Measurements from ENCODE around the gene SLC34A1.

The SLC34A1 gene

GRCh38 chr5:177432839-177433657, 48.8 kb downstream of the SLC34A1 start:
- DNase-seq: no peak

- DNase-seq: no peak
Measured at GRCh38 chr5:177433658-177434217, 49.5 kb downstream of the SLC34A1 start.

DNA sequence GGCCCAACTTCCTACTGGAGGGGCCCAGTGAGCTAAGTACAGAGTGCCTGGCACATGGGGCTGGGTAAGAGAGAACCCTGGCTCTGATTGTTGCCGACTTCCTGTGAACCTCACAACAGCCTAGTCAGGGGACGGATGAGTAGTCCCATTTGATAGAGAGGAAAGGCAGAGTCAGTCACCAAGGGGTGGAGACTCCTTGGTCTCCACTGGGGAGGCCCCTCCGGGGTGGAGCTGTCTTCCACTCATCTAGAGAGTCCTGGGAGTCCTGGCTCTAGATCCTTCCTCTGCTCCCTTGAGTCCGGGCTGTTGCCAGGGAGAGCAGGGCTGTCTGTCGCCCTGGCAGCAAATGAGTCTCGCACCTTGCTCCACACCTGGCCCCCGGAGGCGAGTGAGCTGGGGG, 50.2 kb downstream of the SLC34A1 start:
- DNase-seq: no peak

GRCh38 chr5:177434942-177435738, 50.9 kb downstream of the SLC34A1 start:
- DNase-seq: no peak

DNA sequence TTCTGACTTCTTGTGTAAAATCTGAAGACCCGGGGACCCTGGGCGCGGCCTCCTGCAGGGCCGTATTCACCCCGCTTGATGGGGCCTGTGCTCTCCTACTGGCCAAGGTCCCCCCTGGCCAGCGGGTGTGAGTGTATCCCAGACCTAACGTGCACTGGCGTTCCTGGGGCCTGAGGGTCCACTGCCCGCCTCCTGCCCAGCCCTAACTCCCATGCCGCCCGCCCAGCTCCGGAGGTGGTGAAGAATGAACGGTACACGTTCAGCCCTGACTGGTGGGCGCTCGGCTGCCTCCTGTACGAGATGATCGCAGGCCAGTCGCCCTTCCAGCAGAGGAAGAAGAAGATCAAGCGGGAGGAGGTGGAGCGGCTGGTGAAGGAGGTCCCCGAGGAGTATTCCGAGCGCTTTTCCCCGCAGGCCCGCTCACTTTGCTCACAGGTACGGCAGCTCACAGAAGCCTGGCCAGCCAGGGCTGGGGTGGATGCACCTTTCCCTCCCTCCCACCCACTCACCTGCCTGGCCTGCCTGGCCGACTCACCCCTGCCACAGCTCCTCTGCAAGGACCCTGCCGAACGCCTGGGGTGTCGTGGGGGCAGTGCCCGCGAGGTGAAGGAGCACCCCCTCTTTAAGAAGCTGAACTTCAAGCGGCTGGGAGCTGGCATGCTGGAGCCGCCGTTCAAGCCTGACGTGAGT, 51.8 kb downstream of the SLC34A1 start:
- no peak for DNase-seq

DNA sequence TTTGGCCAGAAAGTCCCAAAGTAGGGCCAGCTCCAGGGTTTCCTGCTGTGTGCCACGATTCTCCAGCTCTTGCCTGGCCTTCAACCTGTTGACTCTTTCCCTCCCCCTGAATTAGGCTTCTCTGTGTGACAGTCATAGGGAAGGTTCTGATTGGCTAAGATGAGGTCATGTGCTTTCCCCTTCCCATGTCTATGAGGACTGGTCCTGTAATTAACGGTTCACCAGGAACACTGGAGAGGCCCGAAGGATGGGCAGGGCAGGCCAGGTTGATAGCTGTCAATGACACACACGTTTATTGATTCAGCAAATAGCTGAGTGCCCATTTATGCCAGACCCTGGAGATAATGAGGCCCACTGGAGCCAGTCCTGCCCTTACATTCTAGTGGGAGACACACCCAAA, 53.4 kb downstream of the SLC34A1 start:
- no peak for DNase-seq

- DNase-seq: no peak
Measured at GRCh38 chr5:177438468-177438867, 54.2 kb downstream of the SLC34A1 start.

DNA sequence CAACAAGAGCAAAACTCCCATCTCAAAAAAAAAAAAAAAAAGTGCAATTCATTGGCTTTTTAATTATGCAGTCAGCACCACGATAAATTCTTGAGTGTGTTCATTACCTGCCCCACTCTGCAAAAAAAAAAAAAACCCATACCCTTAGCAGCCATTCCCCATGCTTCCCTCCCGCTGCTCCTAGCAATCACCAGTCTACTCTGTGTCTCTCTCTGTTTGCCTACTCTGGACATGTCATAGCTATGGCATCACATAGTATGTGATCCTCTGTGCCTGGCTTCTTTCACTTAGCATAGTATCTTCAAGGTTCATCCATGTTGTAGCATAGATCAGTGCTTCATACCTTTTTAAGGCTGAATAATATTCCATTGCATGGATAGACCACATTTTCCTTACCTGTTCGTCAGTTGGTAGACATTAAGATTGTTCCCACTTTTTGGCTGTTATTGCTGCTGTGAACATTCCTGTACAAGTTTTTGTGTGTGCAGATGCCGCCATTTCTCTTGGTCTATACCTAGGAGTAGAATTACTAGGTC, 55.4 kb downstream of the SLC34A1 start:
- DNase-seq: no peak

DNA sequence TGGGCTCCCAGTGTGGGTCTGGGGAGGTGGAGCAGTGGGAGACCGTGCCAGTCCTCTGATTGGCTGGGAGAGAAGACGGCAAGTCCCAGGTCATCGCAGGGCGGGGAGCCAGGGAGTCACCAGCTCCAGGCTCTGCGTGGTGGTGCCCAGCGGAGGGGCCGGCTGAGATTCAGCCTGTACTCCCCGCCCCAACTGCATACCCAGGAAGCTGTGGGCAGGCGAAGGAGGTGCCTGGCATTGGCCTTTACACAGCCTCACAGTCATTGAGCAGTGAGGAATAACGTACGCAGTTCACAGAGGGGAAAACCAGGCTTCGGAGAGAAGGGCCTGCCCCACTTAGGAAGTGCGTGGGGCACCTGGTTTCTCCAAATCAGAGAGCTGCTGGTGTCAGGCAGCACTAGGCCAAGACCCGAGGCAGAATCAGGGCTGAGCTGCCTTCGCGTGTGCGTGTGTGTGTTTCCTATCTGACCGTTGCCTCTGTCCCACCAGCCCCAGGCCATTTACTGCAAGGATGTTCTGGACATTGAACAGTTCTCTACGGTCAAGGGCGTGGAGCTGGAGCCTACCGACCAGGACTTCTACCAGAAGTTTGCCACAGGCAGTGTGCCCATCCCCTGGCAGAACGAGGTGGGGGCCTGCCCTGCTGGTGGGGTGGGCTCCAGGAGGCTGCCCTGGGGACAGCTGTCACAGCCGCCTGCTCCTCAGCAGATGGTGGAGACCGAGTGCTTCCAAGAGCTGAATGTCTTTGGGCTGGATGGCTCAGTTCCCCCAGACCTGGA, 56.2 kb downstream of the SLC34A1 start:
- no peak for DNase-seq

GRCh38 chr5:177440990-177441780, 57.0 kb downstream of the SLC34A1 start:
- DNase-seq: no peak

DNA sequence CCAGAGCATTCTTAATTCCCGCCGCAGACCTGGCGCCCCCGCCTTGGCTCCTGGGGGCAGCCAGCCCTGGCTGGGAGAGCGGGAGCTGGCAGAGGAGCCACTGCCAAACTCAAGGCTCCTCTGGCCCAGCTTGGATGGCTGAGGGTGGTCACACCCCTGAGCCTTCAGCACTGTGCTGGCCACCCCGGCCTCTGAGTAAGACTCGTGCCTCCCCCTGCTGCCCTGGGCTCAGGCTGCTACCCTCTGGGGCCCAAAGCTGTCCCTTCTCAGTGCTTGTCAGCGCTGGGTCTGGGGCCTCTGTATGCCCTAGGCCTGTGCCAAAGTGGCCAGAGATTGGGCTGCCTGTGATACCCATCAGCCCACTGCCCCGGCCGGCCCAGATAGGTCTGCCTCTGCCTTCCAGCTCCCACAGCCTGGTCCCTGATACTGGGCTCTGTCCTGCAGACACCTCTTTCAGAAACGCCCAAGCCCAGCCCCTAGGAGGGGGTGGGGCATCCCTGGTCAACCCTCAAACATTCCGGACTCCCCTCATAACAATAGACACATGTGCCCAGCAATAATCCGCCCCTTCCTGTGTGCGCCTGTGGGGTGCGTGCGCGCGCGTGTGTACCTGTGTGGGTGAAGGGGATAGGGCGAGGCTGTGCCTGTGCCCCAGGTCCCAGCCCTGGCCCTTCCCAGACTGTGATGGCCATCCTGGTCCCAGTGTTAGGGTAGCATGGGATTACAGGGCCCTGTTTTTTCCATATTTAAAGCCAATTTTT, 58.0 kb downstream of the SLC34A1 start:
- no peak for DNase-seq

DNA sequence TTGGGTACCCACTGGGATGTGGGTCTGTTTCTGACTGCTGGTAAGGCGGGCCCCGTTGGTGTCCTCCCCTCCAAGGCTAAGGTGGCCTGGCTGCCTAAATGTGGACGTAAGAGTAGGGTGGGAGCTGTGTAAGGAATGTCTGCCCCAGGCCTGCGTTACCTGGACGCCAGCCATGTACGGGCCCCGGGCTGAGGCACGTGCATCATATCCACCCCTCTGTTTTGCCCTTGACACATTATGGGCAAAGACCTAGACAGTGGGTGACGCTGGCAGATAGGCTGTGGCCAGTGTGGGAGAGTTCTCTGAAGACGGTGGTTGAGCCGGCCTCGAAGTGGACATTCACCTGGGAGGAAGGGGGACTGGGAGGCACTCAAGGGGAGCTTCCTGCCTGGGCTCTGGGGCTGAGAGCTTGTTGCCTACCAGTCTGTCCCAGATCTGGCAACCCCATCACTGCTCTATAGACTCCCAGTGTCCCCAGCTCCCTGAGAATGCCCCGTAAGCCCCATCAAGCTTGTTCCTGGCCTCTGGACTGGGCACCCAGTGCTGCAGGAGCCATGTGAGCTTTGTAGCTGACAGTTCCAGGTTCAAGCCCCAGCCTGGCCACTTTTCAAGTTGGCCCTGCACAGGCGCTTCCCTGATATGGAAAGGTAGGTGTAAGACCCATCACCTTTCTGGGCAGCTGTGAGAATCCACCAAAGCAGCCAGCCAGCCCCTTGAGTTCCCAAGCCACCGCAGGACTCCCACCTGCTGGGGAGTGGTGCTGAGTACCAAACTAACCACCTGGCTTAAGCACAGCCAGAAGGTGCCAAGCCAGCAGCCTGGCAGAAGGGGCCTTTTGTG, 59.1 kb downstream of the SLC34A1 start:
- DNase-seq: no peak

DNA sequence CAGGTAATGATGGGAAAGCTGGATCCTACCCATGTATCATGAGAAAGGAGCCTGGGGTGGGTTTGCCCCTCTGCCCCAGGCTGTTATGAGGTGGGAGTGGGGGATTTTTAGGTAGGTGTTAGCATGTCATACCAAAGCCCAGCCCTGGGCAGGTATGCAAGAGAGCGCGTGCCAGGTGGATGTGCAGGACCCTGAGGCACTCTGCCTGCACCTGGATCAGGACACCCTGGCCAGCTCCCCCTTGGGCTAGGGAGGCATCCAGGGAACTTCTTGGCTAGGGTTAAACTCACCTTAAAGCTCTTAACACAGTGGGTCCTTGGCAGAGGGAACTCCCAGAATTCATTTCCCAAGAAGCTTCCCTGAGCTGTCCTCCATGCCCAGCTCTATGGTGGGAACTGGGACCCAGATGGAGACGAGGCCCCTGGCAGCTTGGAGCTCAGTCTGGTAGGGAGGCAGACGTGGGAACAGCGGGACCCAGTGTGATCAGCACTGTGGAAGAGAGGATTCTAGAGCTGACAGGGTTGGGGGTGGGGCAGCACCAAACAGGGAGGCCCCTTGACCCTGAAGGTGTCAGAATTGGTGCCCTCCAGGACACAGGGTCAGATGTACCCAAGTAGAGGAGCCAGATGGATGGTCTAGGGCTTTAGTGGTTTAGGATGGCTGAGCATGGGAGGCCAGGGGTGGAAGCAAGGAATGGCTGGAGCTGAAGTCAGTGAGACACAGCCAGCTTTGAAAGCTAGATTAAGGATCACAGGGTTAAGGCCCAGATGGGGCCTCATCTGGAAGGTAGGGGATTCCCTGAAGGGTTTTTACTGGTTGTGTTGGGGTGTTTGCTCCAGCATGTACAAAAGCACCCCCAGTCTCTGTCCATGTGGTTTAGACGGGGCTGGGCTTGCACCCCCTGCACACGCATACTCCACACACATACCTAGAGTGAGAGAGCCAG, 60.1 kb downstream of the SLC34A1 start:
- no peak for DNase-seq

DNA sequence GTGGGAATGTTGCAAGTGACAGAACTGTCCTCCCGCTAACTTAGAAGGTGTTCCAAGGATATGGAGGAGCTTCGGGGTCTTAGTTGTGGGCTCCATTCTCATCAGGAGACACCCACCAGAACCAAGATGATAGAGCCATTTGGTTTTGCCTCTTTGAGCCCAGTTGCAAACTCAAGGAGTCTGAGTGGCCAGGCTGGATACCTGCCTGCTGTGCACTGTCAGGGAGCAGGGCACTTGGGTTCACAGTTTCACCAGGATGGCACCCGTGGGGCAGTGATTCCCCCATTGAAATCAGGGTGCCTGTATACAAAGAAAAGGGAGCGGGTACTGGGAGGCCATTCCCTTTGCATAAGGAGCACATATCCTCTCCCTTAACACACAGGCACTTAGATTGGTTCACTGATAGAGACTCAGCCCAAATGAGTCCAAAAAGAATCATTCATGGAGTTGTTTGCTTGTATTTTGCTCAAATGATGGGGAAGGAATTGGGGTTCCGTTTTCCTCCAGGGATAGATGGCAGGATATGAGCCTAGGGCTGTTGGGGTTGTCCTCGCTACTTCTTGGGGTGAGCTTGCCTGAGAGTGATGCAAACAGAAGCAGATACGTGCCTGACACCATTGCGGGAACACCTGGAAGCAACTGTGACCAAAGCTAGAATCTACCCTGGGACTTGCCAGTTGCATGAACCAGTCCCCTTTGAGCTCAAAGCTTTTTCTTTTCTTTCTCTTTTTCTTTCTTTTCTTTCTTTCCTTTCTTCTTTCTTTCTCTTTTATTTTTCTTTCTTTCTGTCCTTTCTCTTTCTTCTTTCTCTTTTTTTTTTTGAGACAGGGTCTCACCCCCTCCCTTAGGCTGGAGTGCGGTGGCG, 61.0 kb downstream of the SLC34A1 start:
- no peak for DNase-seq

GRCh38 chr5:177445917-177446199, 61.6 kb downstream of the SLC34A1 start:
- no peak for DNase-seq

DNA sequence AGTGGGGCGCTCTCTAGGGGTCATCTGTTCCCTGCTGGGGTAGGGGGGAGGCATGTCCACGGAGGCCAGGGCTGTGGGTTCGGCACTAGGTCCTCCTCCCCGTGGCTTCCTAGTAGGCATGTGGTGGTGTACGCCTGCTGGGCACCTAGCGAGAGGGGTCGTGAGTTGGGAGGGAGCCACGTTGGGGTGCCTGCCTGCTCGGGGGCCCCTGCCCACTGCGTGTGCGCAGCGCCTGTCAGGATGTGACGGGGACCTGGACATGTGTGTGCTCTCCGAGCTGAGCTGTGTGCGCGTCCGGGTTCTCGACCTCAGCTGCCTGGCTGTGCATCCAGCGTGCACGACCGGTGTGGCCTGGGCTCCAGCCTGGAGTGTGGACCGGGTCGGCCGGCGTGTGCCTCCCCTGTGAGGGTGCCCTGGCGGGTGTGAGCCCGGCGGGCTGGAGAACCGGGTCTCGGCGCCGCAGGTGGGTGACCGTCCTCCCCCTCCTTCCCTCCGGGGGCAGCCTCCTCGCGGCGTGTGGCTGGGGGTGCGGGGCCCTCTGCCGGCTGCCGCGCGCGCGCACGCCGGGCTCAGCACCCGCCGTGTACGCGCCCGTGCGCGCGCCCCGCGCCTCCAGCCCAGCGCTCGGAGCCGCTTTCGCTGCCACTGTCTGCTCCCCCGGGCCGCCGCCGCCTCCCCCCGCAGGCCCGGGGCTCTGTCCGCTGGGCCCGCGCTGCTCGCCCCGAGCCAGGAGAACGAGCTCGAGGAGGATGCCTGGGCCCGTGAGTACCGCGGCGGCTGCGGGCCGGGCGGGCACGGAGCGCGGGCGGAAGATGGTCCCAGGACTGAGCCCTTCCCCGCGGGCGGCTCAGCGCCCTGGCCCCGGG, 62.2 kb downstream of the SLC34A1 start, which contains the start of gene PRR7:
TSS of gene PRR7 (plus strand) at position 615 of the 866 bp plus-strand sequence. CDS start 8,254 bp downstream, outside the sequence.
- peak; percentile 29 to 68 for DNase-seq

All from NCI-H446 (cell line).